HCT116 (cell line): ENCODE measurements around the gene FAM131B.

ENCODE experiments used
- CTCF ChIP-seq, 3 experiments: fragments of 200-600 bp in 1 of 3; sonication (generic) in 1 of 3; IDR thresholded peaks in 2 of 3; conservative IDR thresholded peaks in 1 of 3; 2 replicates each; pipeline ENCODE4 v1.5.1; 2012 to 2017; ENCODE audit warnings: low read depth in 2 of 3, low read length in 2 of 3, antibody characterized with exemption in 1 of 3, borderline replicate concordance in 1 of 3, control low read depth in 1 of 3, mild to moderate bottlenecking in 1 of 3, mixed read lengths in 1 of 3, mixed run types in 1 of 3, moderate library complexity in 1 of 3; ENCODE audit not compliant: insufficient read depth in 1 of 3
- EZH2 ChIP-seq: fragments of 200-600 bp; sonication (generic); IDR thresholded peaks from 2 replicates; pipeline ENCODE4 v1.6.1; 2017; ENCODE audit warnings: antibody characterized with exemption, mixed run types
- JUND ChIP-seq: IDR thresholded peaks from 2 replicates; pipeline ENCODE4 v1.6.1; 2012
- MAX ChIP-seq: IDR thresholded peaks from 2 replicates; pipeline ENCODE4 v1.6.1; 2012
- POLR2A ChIP-seq: IDR thresholded peaks from 2 replicates; pipeline ENCODE4 v1.7.0; 2011; ENCODE audit warnings: borderline replicate concordance; ENCODE audit not compliant: insufficient read depth, insufficient read length; ENCODE audit errors: extremely low read depth
- POLR2AphosphoS5 ChIP-seq: IDR thresholded peaks from 2 replicates; pipeline ENCODE4 v1.6.1; 2011; ENCODE audit warnings: mild to moderate bottlenecking, low read depth, low read length, moderate library complexity
- RAD21 ChIP-seq: IDR thresholded peaks from 2 replicates; pipeline ENCODE4 v1.6.1; 2012; ENCODE audit warnings: low read depth, mild to moderate bottlenecking
- REST ChIP-seq: IDR thresholded peaks from 2 replicates; pipeline ENCODE4 v1.6.1; 2012; ENCODE audit warnings: low read depth
- SIN3A ChIP-seq: IDR thresholded peaks from 2 replicates; pipeline ENCODE4 v1.6.1; 2012; ENCODE audit warnings: low read depth
- SP1 ChIP-seq: IDR thresholded peaks from 2 replicates; pipeline ENCODE4 v1.6.1; 2012; ENCODE audit warnings: low read depth
- YY1 ChIP-seq: IDR thresholded peaks from 2 replicates; pipeline ENCODE4 v1.6.1; 2011; ENCODE audit warnings: low read length, low read depth, moderate library complexity, mild to moderate bottlenecking; ENCODE audit not compliant: insufficient replicate concordance; ENCODE audit errors: extremely low read depth
- ZNF274 ChIP-seq: fragments of 200-500 bp; sonication (Bioruptor generic); IDR thresholded peaks from 2 replicates; pipeline ENCODE4 v1.6.1; 2014; ENCODE audit warnings: mild to moderate bottlenecking, low read depth, low read length, inconsistent platforms

GRCh38 chr7:143362131-143363015 lies at the start of gene FAM131B:
- no peak for TF ChIP-seq RAD21
- no peak for TF ChIP-seq EZH2
- no peak for TF ChIP-seq CTCF (IDR thresholded peaks at IDR 0.05 in 2 of 3, conservative IDR thresholded peaks at IDR 0.05 in 1 of 3; ENCODE audit: borderline replicate concordance in 1 of 3, insufficient read depth in 1 of 3, low read depth in 2 of 3, low read length in 2 of 3)
- no peak for TF ChIP-seq REST
- no peak for TF ChIP-seq POLR2A
- no peak for TF ChIP-seq ZNF274
- no peak for TF ChIP-seq SP1
- TF ChIP-seq MAX: no peak
- TF ChIP-seq SIN3A: no peak
- no peak for TF ChIP-seq POLR2AphosphoS5
- no peak for TF ChIP-seq YY1
- no peak for TF ChIP-seq JUND
